ENCODE data around the gene COL28A1.

DNA sequence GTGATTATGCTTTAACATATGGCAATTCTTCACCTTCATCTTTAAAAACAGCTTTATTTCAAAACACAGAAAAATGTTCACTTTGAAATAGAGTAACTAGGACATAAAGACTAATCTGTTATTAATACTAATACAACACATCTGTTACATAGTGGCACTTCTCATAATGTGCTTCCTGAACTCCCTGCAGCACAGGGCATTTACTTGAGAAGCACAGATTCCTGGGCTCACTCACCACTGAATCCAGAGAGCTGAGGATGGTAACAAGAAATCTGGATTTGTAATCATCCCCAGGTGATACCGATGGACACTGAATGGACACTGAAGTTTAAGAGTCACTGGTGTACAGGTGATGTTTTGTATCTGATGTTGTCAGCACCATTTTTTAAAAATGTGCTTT is 96.1 kb downstream of the COL28A1 start:
- TF ChIP-seq, protein P1, sequence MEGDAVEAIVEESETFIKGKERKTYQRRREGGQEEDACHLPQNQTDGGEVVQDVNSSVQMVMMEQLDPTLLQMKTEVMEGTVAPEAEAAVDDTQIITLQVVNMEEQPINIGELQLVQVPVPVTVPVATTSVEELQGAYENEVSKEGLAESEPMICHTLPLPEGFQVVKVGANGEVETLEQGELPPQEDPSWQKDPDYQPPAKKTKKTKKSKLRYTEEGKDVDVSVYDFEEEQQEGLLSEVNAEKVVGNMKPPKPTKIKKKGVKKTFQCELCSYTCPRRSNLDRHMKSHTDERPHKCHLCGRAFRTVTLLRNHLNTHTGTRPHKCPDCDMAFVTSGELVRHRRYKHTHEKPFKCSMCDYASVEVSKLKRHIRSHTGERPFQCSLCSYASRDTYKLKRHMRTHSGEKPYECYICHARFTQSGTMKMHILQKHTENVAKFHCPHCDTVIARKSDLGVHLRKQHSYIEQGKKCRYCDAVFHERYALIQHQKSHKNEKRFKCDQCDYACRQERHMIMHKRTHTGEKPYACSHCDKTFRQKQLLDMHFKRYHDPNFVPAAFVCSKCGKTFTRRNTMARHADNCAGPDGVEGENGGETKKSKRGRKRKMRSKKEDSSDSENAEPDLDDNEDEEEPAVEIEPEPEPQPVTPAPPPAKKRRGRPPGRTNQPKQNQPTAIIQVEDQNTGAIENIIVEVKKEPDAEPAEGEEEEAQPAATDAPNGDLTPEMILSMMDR (IDR thresholded peaks at IDR 0.05), result no peak
- no peak for TF ChIP-seq POLR2A (IDR thresholded peaks at IDR 0.05)
- no peak for TF ChIP-seq POLR2AphosphoS5 (IDR thresholded peaks at IDR 0.05)
- TF ChIP-seq EP300 (IDR thresholded peaks at IDR 0.05), result no peak
